Hematopoietic multipotent progenitor cell treated with erythropoietin and hydrocortisone succinate and interleukin-3 and kit ligand, for 6 days (in vitro differentiated cells): Measurements from ENCODE around the gene IRF4.

Source experiments
- DNase-seq: peaks from one replicate; pipeline ENCODE4 v3.0.0-alpha.2; 2015

The IRF4 gene

DNA sequence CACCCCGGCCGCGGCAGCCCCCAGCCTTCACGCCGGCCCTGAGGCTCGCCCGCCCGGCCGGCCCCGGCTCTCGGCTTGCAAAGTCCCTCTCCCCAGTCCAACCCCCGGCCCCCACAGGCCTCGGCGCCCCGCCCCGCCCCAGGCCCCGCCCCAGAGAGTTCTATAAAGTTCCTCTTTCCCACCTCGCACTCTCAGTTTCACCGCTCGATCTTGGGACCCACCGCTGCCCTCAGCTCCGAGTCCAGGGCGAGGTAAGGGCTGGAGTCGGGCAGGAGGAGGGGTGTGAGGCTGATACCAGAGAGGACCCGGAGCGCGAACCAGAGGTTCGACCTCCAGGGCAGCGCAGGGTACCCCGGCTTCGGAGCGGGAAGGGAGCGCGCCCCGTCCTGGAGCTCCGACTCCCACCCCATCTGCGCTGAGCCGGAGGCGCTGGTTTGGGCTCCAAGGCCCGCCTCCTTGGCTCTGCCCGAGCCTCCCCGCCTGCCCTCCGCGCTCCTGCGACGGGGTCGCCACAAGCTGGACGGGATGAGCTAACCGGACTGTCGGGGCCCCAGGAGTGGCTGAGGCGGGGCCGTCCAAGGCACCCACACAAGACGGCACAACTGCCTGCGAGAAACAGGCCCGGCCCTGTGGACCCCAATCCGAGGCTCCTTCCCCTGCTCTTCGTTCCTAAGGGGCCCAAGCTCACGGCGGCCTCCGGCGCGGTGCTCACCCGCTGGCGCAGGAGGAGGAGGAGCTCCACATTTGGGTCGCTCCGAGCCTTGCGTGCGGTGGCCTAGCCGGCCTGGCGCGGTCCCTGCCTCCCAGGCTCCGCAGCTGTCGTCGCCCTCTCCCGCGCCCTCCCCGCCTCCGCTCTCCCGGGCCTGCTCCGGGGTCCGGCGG, at the start of gene IRF4:
IRF4 (plus strand) TSS at position 194 of the 882 bp plus-strand sequence. CDS start 1,401 bp downstream, outside the sequence.
- DNase-seq: no peak

DNA sequence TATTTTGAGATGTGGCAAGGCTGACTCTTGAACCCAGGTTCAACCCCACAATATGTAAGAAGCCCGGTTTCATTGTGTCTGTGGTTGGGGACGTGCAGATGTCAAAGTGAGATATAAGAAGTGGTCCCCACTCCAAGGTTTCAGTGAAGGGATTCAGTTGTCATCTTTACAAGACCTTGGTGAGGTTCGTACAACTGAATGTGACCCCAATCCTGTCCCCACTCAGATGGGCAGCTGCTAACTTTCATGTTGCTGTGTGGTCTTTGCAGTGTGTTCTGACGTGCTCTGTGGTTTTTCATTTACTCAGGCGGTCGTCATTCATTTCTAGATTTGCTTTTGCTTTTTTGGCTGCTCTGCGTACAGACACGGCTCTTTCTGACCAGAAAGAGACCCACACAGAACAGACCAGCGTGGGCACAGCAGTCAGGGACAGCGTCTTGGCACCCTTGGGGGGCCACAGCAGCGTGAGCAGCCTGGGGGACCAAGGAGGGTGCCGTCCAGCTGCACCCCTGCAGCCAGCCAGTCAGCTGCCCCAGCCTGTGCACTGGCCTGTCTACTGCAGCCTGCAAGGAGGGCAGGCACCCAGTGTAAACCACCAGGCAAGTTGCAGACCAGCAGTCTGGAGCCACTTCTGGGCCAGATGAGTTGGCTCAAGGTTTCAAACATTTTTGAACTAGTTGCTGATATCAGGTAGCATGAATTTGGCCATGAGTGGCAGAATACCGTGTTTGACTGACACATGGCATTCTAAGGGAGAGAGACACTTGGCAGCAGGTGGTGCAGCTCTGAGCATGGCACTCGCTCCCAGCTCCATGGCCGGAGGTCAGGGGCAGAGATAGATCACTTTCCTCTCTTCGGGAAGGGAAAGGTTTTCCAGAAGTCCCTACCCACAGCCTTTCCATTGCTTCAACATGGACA, 49.4 kb upstream of the IRF4 start:
- DNase-seq: no peak

DNA sequence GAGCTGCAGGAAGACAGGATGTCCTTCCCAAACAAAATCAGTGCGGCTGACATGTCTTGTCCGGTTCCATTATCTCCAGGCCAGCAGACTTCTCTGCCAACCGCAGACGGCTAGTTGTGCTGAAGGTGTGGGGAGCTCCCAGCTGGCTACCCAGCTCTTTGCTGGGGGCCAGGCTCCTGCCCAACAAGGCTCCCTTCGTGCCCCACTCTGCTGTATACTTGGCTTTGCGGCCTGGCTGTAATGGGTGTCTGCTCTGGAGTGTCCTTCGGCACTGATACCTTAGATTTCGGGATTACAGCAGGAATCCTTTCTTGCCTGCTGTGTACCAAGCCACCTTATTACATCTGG, 48.7 kb upstream of the IRF4 start:
- no peak for DNase-seq

DNA sequence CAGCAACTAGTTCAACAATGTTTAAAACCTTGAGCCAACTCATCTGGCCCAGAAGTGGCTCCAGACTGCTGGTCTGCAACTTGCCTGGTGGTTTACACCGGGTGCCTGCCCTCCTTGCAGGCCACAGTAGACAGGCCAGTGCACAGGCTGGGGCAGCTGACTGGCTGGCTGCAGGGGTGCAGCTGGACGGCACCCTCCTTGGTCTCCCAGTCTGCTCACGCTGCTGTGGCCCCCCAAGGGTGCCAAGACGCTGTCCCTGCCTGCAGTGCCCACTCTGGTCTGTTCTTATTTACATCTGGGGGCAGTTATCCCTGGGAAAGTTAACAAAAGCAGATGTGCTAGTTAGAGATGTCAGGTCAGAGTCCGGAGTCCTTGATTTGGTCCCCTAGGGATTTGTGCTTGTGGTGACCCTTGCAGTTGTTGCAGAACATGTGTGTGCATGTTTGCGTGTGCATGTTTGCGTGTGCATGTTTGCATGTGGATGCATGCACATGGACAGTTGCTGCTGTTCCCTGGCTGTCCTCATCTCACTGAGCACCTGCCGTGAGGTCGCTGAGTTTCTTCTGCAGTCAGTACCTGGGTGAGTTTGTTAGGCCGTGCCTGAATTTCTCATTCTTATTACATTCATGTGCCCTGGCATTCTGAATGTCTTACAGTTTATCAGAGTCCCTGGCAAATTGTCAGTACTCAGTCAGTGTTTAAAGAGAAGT, 48.2 kb upstream of the IRF4 start:
- no peak for DNase-seq

DNA sequence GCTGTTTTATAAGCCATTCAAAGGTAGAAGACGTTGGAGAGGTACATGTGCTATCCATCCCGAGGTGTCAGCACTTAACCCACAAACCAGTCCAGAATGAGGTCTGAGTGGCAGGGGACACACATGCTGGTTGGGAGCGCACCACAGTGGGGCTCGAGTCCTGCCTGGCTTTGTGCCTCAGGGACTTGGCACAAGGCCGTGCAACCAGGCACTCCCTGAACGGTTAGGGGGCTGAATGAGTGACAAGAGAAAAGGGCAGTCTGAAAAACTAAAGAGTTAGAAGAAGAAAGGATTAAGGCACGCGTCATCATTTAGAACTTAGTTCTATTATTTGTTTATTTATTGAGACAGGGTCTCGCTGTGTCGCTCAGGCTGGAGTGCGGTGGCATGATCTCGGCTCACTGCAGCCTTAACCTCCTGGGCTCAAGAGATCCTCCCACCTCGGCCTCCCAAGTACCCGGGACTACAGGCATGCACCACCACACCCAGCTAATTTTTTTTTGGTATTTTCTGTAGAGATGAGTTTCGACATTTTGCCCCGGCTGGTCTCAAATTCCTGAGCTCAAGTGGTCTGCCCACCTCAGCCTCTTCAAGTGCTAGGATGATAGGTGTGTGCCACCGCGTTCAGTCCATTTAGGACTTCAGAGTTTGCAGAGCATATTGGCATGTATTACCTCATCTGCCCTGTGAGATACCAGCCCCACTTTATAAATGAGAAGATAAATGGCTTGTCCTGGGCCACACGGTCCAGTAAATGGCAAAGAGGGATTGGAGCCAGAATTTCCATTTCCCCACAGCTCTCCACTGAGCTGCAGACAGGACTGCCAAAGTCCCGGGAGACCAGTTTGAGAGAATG, 47.4 kb upstream of the IRF4 start:
- DNase-seq: no peak

DNA sequence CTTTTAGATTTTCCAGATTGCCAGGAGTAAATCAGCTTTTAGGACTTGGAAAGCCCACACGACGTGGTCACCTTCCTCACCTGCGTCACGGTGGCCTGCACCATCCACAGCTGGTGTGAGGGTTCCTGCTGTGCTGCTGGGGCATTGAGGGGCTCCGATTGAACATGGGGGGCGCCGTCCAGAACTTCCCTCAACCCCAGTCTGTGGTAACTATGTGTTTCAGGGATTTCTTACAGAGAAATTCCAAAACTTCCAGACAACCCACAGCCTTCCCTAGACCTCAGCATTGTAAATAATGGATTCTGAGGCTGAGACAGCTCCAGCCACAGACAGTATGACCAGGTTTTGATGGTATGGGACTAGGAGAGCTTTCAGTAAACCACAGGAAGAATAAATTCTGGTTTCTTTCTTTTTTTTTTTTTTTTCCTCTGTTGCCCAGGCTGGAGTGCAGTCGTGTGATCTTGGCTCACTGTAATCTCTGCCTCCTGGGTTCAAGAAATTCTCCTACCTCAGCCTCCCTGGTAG, 46.7 kb upstream of the IRF4 start:
- no peak for DNase-seq

DNA sequence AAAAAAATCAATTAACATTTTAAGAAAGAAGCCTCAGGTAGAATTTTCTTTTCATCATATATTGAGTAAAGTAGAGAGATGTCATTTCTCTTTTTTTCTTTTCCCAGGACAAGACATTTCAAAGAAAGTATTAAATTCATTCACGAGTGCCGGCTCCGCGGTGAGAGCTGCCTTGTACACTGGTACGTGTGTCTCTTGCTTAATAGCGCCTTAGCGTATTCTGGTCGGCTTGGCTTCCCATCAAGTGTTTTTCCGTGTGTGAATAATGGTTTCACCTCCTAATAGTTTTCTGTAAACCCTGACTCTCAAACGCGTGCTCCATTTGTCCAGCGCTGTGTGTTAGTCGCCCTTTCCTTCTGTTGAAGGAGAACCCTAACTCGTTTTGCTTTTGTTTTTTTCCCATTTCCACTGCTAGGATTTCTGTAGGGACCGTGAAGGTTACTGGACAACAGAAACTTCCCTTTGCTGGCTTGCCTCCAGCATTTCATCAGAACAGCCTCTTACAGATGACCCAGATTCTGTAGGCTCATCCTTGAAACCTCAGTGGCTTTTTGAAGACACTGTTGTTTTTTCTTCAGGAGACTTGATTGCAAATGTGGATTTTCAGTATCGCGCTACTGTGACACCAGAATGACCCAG, 45.7 kb upstream of the IRF4 start:
- DNase-seq: no peak

DNA sequence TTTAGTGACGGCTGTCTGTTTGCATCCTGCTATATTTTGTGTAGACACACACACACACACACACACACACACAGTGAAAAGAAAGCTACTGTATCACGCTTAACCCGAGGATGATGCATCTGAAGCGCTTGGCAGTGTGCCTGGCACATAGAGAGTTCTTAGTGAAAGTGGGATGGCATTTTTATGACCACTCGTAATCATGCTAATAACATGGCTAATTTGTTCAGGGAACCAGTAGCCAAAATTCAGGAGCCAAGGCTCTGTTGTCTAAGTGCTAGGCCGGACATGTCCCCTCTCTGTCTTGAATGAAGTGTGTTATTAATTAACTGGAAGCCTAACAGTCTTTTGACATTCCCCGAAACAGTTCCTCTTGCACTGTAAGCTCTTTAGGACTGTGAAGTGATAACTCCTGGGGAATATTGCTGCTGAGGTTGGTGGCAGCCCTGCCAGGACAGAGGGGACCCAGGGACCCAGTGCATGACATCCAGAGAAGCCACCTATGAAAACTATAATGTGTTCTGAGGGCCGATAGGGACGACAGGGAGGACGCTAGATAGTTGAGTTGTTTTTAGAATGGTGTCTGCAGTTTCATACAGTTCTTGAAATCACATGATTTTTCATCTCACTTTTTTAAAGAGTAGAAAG, 45.0 kb upstream of the IRF4 start:
- no peak for DNase-seq

DNA sequence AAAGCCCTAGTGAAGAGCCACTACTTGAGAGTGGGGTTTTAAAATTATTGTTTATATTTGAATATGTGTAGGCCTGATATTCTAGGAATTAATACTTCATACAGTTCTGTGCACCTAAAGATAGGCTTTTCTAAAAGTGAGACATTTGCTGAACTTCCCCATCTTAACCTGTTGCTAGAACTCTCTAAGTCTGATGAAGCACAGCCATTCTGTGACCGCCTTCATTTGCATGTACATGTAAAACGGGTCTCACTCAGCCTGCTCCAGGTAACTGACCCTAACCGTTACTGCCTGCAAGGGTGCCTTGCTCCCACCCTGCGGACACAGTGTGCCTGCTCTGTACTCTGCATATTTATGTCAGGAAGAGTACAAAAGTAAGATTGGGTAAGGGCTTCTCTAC, 44.3 kb upstream of the IRF4 start:
- no peak for DNase-seq

DNA sequence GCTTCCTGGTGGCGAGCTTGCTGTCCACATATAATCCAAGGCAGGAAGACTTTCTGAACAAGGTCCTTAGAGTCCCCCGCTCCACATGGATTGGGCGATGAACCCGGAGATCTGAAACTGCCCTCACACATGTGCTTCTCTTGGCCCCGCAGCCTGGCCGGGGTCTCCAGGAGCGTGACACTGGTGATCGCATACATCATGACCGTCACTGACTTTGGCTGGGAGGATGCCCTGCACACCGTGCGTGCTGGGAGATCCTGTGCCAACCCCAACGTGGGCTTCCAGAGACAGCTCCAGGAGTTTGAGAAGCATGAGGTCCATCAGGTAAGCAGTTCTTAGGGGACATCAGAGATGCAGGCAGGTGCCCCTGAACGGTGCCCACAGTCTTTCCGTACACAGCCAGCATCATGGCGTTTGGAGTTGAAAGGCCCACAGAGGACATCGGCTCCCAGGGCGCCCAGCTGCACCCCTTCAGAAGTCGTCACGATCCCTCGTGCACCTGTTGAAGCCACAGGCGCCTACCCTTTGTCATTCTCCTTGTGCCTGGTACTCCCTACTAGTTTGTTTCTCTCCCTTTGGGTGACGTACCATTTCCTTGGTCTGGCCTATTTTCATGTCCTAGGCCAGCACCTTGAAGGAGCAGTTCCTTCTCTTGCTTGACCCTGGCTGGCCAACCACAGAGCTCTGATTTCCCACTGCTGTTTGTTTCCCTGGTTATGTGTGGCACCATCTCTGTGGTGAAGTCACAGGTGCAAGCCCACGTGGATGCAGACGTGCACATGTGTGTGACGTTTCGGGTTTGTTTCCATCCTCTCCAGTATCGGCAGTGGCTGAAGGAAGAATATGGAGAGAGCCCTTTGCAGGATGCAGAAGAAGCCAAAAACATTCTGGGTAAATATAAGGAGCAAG, 43.3 kb upstream of the IRF4 start:
- DNase-seq: no peak

DNA sequence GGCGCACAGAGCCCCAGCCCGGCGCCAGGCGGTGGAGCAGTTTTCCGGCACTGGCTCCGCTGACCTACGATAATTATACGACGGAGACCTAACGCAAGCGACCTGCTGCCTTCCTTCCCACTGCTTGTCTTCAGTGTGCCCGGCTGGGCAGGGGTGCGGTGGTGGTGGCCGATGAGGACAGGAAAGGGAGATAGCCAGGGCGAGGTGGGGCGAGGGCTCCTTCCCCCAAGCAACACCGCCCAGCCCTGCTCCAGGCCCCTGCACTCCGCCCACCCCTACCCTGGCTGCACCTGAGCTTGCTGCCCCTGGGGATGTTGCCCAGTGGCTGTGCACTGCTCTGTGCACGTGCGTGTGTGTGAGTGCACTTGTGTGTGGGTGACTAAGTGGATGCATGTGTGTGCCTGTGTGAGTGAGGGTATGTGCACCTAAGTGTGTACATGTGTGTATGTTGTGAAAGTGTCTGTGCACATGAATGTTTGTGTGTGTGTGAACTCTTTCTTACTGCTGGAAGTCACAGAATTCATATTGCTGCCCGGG, 42.6 kb upstream of the IRF4 start:
- DNase-seq: no peak

DNA sequence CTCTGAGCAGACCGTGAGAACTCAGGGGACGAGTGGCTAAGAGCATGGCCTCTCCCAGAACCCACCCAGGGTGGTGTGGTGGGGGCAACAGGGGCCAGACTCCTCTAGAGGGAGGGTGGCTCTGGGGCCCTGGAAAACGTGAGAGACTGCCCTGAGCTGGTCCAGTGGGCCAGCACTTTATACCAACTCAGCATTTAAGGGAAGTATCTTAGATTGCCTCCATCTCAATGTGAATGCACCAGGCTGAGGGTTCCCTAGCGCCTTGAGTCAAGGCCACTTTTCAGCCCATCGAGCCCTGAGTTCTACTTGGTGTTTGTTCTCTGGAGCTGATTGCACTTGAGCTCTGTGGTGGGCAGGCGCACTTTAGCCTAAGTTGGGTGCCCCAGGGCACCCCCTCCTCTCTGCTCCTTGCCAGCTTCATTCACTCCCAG, 42.0 kb upstream of the IRF4 start:
- DNase-seq: no peak

DNA sequence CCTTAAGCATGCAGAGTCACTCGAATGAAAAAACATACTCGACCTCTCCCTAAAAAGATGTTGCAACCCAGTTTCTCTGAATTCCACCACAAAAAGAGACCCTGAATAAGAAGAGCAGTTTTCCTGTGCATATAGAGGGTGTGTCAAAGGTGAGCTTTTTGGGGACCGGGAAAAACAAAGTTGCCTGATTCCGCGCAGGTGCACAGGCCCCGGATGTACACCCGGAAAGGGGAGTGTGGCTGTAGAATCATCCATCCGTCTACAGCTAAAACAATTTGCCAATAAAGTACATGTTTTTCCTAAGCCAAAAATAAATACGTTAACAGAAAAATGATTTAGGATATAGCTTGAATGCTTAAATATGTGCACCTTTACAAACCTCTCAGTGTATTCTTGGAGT, 41.2 kb upstream of the IRF4 start:
- no peak for DNase-seq

DNA sequence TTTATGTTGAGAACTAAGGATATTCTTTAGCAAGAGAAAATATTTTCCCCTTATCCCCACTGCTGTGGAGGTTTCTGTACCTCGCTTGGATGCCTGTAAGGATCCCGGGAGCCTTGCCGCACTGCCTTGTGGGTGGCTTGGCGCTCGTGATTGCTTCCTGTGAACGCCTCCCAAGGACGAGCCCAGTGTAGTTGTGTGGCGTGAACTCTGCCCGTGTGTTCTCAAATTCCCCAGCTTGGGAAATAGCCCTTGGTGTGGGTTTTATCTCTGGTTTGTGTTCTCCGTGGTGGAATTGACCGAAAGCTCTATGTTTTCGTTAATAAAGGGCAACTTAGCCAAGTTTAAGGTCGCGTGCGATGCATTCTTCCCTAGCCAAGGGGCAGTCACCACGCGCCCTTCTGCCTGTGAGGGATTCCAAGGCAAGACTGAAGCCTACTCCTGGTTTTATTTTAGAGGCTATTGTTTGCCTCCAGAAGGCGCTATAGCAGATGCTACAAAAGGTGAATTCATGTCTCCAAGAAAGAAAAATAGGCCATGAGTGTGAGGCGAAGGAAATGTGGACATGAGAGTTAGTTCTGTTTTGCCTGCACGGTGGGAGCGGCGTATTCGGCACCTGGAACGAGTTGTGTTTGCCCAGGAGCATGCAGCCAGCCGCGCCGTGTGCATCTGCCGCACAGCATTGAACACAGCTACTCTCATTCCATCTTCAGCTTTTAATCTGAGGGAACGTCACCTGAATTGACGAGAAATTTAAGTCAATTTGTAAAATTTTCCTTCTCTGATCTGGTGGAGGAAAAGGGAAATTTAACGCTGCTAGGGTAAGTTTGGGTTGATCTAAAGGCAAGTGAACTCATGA, 40.3 kb upstream of the IRF4 start:
- no peak for DNase-seq

DNA sequence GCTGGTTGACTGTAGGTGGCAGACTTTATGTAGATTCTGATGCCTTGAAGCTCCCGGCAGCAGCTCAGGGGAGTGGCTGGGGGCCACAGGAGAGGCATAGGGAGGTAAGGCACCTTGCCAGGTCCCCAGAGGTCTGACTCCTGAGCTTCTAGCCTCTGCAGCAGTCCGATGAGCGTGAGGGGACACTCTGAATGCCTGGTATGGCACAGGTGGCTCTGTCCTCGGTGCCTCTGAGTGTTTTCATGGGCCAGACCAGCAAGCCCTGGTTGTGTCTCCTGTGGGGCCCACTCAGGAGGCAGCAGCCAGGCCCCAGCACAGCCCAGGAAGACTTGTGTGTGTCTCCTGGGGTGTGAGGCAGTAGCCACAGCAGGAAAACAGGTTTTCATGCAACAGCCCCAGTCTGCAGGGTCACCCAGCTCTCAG, 39.7 kb upstream of the IRF4 start:
- no peak for DNase-seq

DNA sequence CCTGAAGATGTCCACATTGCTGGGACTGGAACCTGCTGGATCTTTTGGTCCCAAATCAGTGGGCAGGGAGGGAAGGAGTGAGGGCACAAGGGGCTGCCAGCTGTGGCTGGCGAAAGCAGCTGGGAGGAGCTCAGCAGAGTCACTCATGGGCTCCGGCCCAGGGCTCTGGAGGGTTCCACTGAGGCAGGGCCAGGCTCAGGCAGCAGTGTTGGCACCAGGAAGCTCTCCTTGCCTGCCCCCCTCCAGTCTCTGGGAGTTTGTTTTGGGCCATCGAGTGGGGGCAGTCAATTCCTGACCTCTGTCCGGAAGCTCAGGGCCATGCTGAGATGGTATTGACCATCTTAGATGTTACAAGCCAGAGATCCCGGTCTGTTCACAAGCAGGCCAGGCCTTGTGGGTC, 39.1 kb upstream of the IRF4 start:
- DNase-seq: no peak

DNA sequence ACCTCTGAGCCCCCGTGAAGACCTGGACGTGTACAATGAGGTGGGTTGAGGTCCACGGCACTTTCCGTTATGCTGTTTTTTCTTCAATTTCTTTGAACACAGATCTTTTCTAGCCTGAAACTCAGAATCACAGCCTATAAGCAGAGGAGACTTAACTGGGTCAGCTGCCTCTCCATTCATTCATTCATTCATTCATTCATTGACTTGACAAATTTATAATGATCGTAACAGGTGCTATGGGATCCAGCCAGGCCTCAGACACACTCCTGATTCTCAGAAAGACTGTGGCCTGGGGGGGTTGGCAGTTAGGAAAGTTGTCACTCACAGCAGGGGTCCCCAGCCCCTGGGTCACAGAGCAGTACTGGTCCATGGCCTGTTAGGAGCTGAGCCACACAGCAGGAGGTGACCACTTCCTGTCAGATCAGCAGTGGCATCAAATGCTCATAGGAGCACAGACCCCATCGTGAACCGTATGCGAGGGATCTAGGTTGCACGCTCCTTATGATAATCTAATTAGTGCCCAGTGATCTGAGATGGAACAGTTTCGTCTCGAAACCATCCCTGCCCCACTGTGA, 38.6 kb upstream of the IRF4 start:
- DNase-seq: no peak
